GM18868 (cell line): ENCODE results near the gene NFIA.
A peak's percentile ranks its signal among the peaks of the same experiment; 100 is the strongest.

Experiments used
- ATAC-seq: cut with Tn5 transposase; IDR thresholded peaks from one replicate; pipeline ENCODE4 v1.9.1; 2021; ENCODE audit warnings: mild to moderate bottlenecking, moderate library complexity; ENCODE audit not compliant: unreplicated experiment

Gene NFIA

GRCh38 chr1:61287734-61288133, 205.4 kb downstream of the NFIA start:
- ATAC-seq, result no peak

DNA sequence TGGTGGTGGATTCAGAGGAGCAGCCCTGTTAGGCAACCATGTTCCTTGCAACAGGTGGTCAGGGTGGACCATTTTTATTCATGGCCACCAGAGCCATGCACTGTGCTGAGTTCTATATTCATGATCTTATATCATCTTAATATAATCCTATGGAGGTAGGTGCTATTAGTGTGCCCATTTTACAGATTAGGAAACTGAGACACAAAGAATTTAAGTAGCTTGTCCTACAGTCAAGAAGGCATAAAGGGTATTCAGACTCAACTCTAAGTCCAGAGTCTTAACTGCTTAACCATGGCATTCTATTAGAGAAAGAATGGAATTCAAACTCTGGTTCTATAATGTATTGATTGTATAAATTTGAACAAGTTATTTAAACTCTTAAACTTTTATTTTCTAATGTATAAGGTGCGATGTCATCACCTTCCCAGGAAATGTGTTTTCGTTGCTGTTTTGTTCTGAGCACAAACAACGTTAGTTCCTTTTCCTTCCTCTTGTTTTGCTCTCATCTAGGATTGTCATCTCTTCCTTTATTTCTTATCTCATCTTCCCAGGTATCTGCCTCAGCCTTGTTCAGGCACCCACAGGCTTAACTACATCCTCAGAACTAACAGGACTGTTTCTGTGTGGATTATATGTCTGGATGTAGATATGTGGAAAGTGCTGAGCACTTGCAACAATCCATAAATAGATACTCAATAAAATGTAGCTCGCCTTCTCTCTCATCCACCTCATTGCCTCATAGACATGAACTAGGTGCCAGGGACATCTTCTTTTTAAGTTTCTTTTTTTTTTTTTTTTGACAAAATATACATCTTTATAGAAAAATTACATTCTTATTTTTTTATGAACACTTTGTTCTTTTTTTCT, 207.1 kb downstream of the NFIA start:
- no peak for ATAC-seq

DNA sequence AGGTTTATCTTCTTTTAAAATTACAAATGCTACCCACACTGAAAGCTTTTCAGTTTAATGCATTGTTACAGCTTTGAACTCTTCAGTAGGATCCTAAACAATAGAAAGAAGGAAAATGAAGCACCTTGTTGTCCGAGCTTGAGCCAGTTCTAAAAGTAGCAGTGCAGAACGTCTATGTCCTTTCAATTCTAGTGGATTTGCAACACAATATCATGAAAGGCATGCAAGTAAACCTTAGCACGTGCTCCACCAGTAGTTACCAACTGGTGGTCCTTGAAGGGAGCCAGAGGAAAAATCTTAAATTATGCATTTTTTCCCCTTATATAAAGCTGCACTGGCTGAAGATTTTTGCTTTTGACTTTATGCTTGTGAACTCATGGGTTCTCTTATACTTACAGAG, 208.2 kb downstream of the NFIA start:
- ATAC-seq, result no peak

GRCh38 chr1:61293197-61293596, 210.8 kb downstream of the NFIA start:
- no peak for ATAC-seq

DNA sequence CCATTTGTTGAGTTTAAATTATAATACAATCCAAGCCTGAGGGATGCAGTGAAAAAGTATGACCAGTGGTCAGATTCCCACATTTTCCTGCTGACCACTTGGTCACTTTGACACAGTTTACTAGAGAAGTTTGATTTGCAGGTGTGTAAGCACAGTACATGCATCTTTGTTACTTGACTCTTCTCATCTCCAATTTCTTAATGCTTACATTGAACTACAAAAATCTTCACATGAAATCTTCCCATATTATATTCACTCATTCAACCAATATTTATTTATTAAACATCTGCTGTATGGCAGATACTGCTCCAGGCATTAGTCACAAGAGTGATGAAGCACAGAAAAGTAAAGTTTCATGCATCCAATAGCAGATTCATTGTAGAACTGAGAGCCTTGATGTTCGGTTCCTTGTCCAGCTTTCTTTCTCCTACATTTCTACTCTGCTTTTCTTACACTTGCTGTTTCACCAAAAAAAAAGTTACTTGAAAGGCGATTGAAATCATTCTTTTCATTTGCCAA, 211.7 kb downstream of the NFIA start:
- no peak for ATAC-seq

GRCh38 chr1:61294930-61295329, 212.6 kb downstream of the NFIA start:
- ATAC-seq, result no peak

GRCh38 chr1:61295818-61296537, 213.6 kb downstream of the NFIA start:
- ATAC-seq, result no peak

DNA sequence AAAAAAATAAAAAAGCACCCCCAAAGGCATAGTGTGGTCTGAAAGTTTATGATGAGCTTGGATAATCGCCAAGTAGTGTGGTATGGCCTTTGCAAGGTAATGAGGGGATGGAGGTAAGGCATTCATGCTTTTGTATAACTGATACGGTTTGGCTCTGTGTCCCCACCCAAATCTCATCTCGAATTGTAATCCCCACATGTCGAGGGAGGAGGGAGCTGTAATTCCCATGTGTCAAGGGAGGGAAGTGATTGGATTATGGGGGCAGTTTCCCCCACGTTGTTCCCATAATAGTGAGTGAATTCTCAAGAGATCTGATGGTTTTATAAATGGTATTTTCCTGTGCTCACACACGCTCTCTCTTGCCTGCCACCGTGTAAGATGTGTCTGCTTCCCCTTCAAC, 215.5 kb downstream of the NFIA start:
- ATAC-seq, result no peak

- no peak for ATAC-seq
Measured at GRCh38 chr1:61299463-61299862, 217.1 kb downstream of the NFIA start.

DNA sequence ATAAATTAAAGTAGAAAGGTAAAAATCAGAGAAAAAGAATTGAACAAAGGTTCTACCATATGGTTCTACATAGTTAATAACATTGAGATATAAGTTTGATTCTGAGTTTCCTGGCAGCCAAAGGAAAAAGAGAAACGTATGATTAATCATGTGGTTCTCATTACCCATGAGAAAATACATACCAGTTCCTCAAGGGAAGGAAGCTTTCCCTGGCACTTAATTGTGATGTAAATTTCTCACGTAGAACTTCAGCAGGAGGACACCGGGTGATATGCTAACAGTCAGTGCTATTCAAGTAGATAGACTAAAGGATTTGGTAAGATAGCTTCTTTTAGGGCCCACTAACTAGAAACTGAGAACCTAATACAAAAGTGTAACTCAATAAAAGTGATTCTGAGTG, 218.5 kb downstream of the NFIA start:
- no peak for ATAC-seq

- ATAC-seq, result no peak
Measured at GRCh38 chr1:61301824-61302657, 219.7 kb downstream of the NFIA start.

DNA sequence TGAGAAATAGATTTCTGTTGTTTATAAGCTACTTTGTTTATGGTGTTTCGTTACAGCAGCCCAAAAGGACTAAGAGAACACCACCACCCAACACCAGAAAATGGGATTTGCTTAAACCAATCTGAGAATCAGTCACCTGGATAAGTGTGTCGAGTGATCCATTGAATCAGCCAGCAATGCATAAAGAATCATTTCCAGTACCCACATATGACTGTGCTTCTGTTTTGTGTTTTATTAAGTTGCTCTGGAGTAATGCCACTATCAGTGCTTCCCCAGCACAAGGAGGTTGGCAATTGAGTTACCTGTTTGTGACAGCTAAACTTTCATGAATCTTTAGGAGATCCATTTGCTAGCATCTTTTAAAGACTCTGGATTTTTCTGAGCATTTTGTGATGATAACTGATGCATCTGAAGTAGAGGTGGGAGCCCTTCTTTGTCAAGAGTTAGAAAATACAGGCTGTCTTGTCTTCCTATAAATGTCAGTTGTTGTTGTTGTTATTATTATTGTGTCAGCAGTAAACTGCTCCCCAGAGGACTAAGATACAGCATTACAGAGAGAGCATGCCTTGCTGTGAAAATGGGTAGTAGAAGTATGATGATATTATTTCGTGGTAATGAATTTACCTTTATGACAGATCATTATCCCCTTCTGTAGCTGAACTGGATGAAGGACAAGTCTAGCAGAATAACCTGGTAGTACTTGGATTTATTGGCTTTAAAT, 225.2 kb downstream of the NFIA start:
- ATAC-seq, result no peak

DNA sequence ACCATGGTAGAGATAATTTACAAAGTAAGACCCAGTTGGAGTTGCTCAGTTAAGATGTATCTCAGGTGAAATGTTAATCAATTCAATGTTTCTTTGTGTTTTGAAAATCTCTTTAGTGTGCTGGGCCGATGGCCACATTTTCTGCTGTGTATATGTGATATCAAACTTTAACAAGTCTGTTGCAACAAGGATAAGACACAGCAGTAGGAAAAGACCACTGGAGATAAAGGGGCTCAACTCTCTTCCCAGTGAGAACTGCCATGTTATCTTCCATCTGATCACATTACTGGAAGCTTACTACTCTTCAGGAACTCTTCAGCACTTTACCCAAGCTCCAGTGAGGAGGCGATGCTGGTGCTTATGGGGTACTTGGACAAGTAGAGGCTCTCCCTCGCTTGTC, 227.7 kb downstream of the NFIA start:
- no peak for ATAC-seq

- ATAC-seq, result no peak
Measured at GRCh38 chr1:61310538-61310937, 228.2 kb downstream of the NFIA start.

GRCh38 chr1:61313906-61314422, 231.6 kb downstream of the NFIA start:
- no peak for ATAC-seq

GRCh38 chr1:61315011-61315410, 232.7 kb downstream of the NFIA start:
- ATAC-seq, result no peak

- no peak for ATAC-seq
Measured at GRCh38 chr1:61316493-61316892, 234.1 kb downstream of the NFIA start.

DNA sequence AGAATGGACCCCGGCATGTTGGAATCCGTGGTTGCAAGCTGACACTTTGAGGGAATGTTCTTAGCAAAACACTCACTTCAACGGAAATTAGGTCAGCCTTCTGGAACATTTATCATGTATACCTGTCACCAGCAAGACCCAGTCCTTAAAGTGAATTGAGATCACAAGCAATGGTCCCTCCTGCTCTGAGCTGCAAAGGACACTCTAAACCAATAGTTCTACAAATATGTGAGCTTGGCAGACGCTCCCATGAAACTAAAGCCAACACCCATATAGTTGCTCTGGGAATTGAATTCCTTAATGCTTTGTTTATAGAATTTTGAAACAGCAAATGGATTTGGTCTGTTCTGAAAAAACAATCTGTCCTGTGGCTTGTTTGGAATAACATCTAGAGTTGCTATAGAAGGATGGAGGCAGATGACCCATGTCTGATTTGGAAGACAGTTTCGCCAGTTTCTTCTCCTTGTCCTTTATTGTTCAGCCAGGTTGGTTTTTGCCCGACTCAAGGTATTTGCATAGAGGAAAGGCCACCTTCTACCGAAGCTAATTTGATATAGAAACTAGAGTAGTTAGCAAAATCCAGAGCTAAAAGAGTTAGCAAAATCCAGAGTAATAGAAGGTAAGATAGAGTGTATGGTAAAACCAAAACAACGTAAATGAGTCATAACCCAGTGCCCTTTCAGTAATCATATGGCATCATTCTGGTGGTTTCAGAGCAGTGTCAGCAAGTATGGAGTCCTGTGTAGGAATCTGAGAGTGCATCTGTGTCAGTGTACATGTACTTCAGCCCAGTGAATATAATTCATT, 236.2 kb downstream of the NFIA start:
- ATAC-seq, result peak; percentile 100

GRCh38 chr1:61320575-61320974, 238.2 kb downstream of the NFIA start:
- no peak for ATAC-seq
